Bronchial epithelial cell (primary cell): ENCODE results near the gene ALDH18A1. TPM values are rescaled to one million over a fixed set of nuclear protein-coding genes. Genes with fewer than 3 reads are reported as not detected.

Experiments used
- DNase-seq: peaks from one replicate; pipeline ENCODE4 v3.0.0-alpha.2; 2010; ENCODE audit warnings: low read depth
- FAIRE-seq: peaks from 2 replicates; lab custom pipeline; 2011; peaks lifted over from hg19 to GRCh38; lab: Jason Lieb, UNC
- H3K27me3 ChIP-seq: 2 replicates; pipeline ENCODE4 v1.5.1; 2011; ENCODE audit warnings: low read length; ENCODE audit not compliant: control insufficient read depth, insufficient read depth
- H3K36me3 ChIP-seq: 2 replicates; pipeline ENCODE4 v1.5.1; 2011; ENCODE audit warnings: low read length; ENCODE audit not compliant: control insufficient read depth, insufficient read depth
- H3K4me3 ChIP-seq: 2 replicates; pipeline ENCODE4 v1.5.1; 2011; ENCODE audit warnings: mild to moderate bottlenecking, low read depth, low read length, control low read depth
- total RNA-seq: library from RNA; depleted of rRNA; stranded (reverse); fragments of >200 nt; gene quantifications from 2 replicates; pipeline ENCODE4 v1.2.1, GENCODE V29; 2014
- TF ChIP-seq, protein P1 (sequence below): IDR thresholded peaks from 2 replicates; pipeline ENCODE4 v1.5.1; 2011; ENCODE audit warnings: mild to moderate bottlenecking, moderate library complexity, low read length, control low read depth, inconsistent platforms; ENCODE audit not compliant: insufficient read depth, severe bottlenecking

ALDH18A1 gene
- total RNA-seq, 1 donor from 2014 or later, result 68.4 TPM

DNA sequence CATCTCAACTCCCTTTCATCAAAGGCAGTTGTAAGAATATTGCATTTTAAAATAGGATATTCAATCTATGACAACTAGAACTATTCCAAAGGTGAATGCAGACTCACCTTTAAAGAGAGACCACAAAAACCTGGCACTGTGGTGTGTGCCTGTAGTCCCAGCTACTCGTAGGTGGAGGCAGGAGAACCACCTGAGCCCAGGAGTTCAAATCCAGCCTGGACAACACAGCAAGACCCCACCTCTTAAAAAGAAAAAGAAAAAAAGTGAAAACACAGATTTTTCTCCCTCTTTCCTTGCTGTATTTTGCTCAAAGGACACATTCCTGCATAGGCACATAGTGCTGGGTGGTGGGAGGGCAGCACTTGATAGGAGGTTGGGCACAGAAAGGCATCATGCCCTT lies 739 bp upstream of the ALDH18A1 start:
- Histone ChIP-seq H3K36me3 (no peaks in the 10 kb centered on the region), H3K27me3 (no peaks in the 10 kb centered on the region), H3K4me3 (peak overlapping the region; percentile 84)
- TF ChIP-seq, protein P1, sequence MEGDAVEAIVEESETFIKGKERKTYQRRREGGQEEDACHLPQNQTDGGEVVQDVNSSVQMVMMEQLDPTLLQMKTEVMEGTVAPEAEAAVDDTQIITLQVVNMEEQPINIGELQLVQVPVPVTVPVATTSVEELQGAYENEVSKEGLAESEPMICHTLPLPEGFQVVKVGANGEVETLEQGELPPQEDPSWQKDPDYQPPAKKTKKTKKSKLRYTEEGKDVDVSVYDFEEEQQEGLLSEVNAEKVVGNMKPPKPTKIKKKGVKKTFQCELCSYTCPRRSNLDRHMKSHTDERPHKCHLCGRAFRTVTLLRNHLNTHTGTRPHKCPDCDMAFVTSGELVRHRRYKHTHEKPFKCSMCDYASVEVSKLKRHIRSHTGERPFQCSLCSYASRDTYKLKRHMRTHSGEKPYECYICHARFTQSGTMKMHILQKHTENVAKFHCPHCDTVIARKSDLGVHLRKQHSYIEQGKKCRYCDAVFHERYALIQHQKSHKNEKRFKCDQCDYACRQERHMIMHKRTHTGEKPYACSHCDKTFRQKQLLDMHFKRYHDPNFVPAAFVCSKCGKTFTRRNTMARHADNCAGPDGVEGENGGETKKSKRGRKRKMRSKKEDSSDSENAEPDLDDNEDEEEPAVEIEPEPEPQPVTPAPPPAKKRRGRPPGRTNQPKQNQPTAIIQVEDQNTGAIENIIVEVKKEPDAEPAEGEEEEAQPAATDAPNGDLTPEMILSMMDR, result no peak
- DNase-seq, result no peak
- no peak for FAIRE-seq

DNA sequence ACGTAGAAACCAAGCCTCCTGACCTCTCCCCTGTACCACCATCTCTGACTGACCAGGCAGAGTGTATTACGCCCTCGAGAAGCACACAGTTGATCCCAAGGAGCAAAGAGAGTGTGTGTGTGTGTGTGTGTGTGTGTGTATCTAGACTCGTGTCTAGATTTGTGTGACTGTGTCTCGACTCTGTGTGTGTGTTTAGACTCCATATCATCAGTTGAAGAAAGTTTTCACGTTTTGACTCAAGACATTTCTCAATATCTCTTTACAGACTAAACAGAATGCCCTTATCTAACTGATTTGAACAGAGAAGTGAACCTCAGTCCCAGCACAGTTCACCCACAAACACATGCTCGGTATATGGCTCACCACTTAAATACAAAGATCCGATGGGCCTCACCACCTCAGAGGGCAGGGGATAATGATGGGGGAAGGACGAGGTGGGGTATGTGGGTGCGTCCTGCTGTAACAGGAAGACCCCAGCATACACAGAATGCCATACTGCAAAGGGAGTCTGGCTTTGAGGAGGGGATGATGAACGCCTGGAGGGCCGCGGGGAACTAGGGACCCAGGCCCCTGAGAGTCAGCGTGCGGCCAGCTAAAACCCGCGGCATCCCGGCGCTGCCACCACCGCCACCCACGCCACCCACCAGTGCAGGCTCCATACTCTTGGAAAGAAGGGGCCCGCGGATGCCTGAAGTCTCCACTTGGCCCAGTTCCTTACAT lies 780 bp downstream of the ALDH18A1 start:
- no peaks in the 10 kb centered on the region for H3K36me3 ChIP-seq
- DNase-seq, result peak; percentile 21
- TF ChIP-seq, protein P1, result no peak
- FAIRE-seq, result no peak
- peak overlapping the region; percentile 84 for H3K4me3 ChIP-seq
- no peaks in the 10 kb centered on the region for H3K27me3 ChIP-seq

DNA sequence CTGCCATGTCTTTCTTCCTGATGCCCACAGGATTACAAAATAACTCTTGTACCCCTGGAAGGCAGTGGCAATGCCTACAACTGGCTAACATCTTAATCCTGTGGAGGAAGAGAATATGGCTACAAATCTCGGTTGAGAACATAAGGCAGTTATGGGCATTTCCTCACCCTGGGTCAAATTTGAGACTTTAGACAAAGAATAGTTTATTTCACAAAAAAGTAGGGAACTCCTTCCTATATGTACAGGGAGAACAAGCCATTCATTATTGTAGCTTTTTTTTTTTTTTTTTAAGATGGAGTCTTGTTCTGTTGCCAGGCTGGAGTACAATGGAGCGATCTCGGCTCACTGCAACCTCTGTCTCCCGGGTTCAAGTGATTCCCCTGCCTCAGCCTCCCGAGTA lies 2.6 kb downstream of the ALDH18A1 start:
- H3K4me3 ChIP-seq, result no peak overlapping the region
- TF ChIP-seq, protein P1, result no peak
- no peak for FAIRE-seq

DNA sequence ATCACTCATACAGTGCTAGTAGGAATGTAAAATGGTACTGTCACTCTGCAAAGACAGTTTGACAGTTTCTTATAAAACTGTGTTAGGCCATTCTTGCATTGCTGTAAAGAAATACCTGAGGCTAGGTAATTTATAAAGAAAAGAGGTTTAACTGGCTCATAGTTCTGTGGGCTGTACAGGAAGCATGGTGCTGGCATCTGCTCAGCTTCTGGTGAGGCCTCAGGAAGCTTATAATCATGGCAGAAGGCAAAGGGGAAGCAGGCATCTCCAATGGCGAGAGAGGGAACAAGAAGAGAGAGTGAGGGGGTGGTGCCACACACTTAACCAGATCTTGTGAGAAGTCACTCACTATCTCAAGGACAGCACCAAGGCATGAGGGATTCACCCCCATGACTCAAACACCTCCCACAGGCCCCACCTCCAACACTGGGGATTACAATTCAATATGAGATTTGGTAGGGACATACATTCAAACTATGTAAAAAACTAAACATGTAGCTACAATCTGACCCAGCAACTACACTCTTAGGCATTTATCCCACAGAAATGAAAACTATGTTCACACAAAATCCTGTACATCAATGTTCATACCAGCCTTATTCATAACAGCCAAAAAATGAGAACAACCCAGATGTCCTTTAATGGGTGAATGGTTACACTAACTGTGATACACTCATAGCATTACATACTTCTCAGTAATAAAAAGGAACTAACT lies 5.0 kb downstream of the ALDH18A1 start:
- Histone ChIP-seq H3K36me3 (peaks cover 6% of the 10 kb centered on the region), H3K4me3 (no peak overlapping the region), H3K27me3 (no peaks in the 10 kb centered on the region)
- no peak for FAIRE-seq
- TF ChIP-seq, protein P1, result no peak
- no peak for DNase-seq

More for the DNA sequence above, 2.6 kb downstream of the ALDH18A1 start:
- Histone ChIP-seq H3K36me3 (no peaks in the 10 kb centered on the region), H3K27me3 (no peaks in the 10 kb centered on the region)
- DNase-seq, result no peak

DNA sequence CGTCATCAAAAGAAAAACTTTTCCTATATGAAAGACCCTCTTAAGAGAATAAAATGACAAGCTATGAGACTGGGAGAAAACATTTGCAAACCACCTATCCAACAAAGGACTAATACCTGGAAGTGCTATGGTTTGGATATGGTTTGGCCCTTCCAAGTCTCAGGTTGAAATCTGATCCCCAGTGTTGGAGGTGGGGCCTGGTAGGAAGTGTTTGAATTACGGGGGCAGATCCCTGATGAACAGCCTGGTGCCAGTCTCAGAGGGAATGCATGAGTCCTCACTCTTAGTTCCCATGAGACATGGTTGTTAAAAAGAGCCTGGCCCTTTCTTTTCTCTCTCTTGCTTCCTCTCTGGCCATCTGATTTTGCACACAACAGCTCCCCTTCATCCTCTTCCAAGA lies 6.3 kb downstream of the ALDH18A1 start:
- DNase-seq (no peak), FAIRE-seq (no peak)
- no peak overlapping the region for H3K4me3 ChIP-seq
- peaks cover 6% of the 10 kb centered on the region for H3K36me3 ChIP-seq
- H3K27me3 ChIP-seq, result no peaks in the 10 kb centered on the region
- TF ChIP-seq, protein P1, result no peak
